GM19328 (cell line): ENCODE results near the gene MET.
"Not testable (repeated sequence)": the region's sequence is repeated elsewhere in the genome, so short reads cannot be mapped to it uniquely, and the experiment has no call there.

Experiments
- ATAC-seq: cut with Tn5 transposase; IDR thresholded peaks from one replicate; pipeline ENCODE4 v1.9.1; 2021; ENCODE audit warnings: mild to moderate bottlenecking, moderate library complexity; ENCODE audit not compliant: unreplicated experiment

The MET gene

GRCh38 chr7:116671681-116672595, at the start of gene MET:
Gene MET (plus strand): TSS chr7:116672196. CDS start chr7:116699085, 26,889 bp downstream.
- ATAC-seq: peak; percentile 94

DNA sequence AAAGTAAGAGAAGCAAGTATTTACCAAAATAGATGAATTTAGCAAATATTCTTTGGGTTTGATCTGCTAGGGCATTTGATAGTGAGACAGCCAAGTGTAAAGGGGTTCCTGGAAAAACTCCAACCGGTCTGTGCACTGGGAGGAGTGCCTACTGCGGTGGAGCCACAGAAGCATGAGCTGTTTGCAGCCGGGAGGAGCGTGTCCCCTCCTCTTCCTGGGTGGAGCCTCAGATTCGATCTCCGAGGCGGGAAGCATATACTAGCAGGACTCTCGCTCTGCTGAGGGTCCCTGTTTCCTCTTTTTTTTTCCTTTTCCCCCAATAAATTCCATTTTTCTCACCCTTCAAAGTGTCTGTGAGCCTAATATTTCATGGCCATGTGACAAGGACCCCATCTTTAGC, 45.1 kb upstream of the MET start:
- ATAC-seq: no peak

GRCh38 chr7:116629051-116629463, 42.9 kb upstream of the MET start:
- ATAC-seq: no peak

- ATAC-seq: peak; percentile 90
Measured at GRCh38 chr7:116630357-116630756, 41.6 kb upstream of the MET start.

DNA sequence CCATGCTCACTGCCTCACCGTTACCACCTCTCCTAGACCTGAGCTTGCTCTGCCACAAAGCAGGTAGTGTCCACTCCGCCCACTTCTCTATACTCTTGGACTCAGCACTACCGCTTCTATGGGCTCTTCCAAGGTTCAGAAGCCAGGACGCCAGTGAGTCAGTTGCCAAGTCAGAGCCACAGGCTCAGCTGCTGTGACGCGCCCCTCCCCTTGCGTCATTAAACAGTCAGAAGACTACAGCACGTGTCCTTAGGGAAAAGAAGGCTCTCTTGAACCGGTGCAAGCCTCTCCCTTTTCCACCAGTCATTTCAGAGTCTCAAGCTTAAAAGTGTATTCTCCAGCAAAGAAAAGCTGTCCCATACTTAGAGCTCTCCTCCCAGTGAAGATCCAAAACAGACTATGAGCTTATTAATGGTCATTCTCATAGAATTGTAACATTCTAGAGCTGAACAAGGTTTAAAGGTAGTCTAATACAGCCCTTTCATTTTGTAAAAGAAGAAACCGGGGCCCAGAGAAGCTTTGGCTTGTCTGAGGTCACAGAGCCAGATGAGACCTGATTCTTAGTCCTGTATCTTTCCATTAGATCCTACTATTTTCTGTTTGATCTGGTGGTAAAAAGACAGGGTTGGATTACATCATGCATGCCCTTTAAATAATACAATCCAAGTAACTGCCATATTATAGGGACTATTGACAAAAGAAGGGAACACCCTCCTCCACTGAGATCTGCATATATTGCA, 40.9 kb upstream of the MET start:
- ATAC-seq: peak; percentile 54

DNA sequence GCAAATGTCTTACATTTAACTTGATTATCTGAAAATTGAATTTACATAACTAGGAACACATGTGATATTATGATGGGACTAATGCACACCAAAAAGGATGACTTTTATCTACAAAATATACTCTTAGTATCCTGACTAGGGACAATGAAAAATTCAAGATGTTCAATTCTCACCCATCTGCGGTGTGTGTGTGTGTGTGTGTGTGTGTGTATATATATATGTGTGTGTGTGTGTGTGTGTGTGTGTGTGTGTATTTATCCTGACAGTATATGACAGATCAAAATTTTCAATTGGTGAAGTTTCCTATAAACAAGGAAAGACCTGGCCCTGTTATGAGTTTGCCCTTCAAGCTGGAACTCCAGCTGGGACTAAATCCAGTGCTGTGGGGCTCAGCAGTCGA, 40.3 kb upstream of the MET start:
- ATAC-seq: no peak

GRCh38 chr7:116632384-116632783, 39.6 kb upstream of the MET start:
- ATAC-seq: no peak

DNA sequence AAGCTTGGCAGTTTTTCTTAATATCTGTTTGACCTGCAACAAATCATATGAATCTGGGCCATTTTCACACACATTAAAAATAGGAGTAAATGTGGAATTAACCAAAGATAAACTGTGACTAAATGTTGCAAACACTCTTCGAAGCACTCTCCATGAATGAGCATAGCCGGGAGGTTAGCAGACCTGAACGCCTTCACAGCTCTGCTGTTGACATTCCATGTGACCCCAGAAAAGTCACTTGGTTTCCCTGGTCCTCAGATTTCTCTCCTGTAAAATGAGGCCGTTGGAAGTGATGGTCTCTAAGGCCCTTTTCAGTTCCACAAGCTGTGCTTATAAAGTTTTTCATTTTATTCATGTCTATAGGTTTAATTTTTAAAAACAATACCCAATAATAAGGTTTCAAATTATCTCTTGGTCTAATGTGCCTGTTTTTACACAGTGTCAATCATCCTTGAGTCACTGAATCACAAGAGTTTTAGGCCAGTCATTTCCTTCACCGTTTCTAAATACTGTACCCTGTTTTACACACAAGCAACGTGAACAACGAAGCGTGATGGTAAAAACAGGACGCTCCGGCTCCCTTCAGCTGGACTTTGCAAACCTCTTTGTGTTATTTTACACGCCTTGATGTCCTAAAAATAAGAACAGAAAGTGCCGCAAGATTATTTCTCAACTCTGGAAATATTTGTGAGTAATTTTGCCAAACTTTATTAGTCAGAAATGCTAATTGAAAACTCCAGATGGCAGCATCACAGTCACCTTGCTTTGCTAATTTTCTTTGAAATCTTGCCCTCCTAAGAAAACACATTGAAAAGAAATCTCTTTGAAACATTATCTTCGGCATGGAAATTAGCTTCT, 38.6 kb upstream of the MET start:
- no peak for ATAC-seq

DNA sequence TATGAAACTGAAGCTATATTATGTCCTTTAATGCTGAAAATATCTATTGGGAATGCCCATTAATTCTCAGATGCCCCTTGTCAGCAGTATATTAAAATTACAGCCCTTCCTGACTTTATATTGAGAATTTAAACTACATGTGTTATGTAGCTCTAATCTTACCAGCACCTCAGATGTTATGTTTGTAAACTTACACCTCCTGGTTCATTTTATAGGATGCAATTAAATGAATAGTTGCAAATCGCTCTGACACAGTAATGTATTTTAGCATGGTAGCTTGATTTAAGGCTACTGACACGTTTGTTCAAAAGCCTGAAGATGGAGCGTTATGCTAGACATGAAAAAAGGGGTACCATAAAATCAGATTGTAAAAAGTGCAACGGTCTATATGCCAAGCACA, 35.0 kb upstream of the MET start:
- no peak for ATAC-seq

GRCh38 chr7:116638592-116638991, 33.4 kb upstream of the MET start:
- ATAC-seq: not testable (repeated sequence)

DNA sequence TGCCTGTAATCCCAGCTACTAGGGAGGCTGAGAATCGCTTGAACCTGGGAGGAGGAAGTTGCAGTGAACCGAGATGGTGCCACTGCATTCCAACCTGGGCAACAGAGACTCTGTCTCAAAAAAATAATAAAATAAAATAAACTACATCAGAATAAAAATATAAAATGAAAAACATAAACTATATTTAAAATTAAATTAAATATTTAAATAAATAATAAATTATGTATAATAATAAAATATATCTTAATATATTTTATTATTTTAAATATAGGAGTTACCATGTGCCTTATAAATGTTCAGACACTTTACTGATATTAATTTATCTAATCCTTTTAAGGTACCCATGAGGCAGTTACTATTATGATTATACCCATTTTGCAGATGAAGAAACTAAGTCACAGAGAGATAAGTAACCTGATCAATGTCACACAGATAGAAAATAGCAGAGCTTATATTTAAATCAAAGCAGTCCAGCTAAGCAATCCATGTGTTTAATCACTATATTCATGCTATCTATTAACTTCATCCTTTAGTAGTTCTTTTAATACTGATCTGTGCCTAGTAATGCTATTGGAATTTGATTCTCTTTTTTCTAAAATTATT, 30.3 kb upstream of the MET start:
- ATAC-seq: no peak

DNA sequence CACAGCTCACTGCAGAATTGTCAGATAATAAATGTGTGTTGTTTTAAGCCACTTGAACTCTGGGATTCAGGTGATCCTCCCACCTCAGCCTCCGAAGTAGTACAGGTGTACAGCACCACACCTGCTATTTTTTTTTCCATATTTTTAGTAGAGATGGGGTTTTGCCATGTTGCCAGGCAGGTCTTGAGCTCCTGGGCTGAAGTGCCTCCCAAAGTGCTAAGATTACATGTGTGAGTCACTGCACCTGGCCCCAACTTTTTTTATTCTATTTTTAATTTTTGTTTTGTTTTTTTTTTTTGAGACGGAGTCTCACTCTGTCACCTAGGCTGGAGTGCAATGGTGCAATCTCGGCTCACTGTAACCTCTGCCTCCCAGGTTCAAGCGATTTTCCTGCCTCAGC, 28.8 kb upstream of the MET start:
- ATAC-seq: not testable (repeated sequence)

DNA sequence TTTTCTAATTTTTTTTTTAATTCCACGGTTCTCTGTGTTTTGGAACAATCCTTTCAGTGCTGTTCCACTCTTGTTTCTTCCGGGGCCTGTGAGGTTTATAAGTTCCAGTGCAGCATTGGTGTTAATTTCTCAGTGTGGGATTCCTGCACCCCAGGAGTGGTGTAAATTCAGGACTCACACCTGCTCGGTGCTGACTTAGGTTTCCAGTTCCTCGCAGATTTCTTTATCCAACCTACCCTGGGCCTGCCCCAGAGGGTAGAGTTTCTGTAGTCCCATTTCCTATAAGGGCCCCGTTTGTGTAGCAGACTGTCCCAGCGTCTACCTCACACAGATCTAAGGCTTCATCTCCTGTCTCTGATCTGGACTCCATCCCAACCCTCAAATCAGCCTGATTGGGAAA, 27.4 kb upstream of the MET start:
- ATAC-seq: no peak

DNA sequence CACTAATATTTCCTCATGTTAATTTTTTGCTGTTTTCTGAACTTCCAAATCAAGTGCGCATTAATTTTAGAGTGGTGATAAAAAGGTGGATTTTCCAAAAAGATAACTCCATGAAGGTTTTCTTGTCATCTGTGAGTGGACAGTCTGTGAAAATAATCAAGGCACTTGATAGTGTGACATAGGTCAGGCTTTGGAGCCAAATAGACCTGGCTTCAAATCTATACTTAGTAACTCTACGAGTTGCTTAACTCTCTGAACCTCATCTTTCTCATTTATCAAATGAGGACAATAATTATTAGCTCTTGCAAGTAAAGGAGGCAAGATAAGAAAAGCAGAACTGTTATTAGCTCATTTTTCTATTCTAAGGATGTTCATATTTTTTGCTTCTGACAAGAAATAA, 24.7 kb upstream of the MET start:
- no peak for ATAC-seq

DNA sequence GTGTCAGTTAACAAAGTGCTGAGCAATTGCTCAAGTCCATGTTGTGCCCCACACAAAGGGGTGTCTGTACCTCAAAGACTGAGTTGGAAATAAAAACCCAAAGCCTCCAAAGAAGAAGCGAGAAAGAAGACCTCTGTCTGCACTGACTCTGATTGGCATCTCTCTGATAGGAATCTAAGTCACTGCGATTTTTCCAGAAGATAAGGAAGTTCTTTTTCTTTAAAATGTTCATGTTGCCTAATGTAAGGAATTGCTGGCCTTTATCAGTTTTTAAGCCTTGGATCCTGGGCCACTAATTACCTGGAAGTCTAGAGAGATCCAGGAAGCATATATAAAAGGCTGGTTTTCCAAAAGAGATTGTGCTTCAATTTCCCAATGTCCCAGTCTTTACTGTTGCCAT, 24.1 kb upstream of the MET start:
- ATAC-seq: no peak

DNA sequence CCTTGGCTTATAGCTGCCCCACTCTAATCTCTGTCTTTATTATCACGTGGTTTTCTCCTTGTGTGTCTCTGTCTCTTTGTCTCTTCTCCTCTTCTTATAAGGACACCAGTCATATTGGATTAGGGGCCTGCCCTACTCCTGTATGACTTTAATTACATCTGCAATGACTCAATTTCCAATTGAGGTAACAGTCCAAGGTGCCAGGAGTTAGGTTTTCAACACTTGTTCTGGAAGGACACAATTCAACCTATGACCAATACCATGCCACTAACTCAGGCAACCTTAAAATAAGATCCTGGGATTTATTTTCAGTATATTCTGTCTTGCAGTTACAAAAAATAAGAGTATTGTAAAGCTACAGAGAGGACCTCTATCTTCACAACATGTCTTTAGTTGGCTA, 21.6 kb upstream of the MET start:
- ATAC-seq: no peak

DNA sequence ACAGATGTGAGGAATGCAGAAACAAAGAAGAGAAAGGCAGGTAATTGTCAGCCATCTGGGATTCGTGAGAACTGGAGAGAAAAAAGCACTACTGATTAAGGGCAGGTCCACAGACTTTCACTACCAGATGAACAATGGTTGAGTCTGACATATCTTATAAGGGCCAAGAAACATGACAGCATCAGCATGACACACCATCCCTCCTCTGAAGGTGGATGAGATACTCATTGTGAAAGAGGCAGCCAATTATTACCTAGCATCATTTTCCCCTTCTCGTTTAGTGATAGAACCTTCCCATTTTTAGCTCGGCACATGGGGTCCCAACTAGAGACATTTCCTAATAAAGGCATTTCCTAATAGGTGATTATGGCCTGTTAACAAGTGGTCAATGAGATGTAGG, 19.2 kb upstream of the MET start:
- ATAC-seq: no peak

- no peak for ATAC-seq
Measured at GRCh38 chr7:116653204-116653603, 18.8 kb upstream of the MET start.

GRCh38 chr7:116653646-116654045, 18.4 kb upstream of the MET start:
- no peak for ATAC-seq

DNA sequence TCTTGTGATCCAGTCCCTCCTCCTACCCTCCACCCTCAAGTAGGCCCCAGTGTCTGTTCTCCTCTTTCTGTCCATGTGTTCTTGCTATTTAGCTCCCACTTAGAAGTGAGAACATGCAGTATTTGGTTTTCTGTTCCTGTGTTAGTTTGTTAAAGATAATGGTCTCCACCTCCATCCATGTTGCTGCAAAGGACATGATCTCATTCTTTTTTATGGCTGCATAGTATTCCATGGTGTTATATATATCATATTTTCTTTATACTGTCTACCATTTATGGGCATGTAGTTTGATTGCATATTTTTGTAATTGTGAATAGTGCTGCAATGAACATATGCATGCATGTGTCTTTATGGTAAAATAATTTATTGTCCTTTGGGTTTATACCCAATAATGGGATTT, 12.7 kb upstream of the MET start:
- not testable (repeated sequence) for ATAC-seq

GRCh38 chr7:116661865-116662264, 10.1 kb upstream of the MET start:
- no peak for ATAC-seq
